Suppressor macrophage (primary cell): ENCODE data around the gene SYVN1.
"Not testable (repeated sequence)": the region's sequence is repeated elsewhere in the genome, so short reads cannot be mapped to it uniquely, and the experiment has no call there.

Experiments used
- DNase-seq, 4 experiments: peaks; one replicate each; pipeline ENCODE4 v3.0.0-alpha.2; 2020 to 2022

Gene SYVN1

DNA sequence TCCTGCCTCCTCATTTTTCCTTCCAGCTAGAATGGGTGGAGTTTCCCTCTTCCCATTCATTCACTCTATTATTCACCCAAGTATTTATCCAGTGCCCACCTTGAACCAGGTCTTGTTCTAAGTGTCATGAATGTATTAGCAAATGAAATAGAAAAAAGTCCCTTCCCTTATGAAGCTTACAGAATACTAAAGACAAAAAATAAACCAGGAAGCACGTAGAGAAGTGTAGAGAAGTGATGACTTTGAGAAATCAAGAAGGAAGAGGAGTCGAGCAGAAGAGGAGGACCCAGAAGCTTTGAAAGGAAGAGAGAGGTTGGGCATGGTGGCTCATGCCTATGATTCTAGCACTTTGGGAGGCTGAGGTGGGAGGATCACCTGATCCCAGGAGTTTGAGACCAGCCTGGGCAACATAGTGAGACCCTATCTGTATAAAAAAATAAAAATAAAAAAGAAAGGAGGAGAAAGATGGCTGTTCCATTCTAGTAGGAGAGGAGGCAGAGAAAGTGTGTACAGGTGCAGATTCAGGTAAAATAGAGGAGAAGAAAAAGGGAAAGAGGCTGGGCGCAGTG is 17.1 kb upstream of the SYVN1 start:
- peak; percentile 28 to 75 (median 58) for DNase-seq

DNA sequence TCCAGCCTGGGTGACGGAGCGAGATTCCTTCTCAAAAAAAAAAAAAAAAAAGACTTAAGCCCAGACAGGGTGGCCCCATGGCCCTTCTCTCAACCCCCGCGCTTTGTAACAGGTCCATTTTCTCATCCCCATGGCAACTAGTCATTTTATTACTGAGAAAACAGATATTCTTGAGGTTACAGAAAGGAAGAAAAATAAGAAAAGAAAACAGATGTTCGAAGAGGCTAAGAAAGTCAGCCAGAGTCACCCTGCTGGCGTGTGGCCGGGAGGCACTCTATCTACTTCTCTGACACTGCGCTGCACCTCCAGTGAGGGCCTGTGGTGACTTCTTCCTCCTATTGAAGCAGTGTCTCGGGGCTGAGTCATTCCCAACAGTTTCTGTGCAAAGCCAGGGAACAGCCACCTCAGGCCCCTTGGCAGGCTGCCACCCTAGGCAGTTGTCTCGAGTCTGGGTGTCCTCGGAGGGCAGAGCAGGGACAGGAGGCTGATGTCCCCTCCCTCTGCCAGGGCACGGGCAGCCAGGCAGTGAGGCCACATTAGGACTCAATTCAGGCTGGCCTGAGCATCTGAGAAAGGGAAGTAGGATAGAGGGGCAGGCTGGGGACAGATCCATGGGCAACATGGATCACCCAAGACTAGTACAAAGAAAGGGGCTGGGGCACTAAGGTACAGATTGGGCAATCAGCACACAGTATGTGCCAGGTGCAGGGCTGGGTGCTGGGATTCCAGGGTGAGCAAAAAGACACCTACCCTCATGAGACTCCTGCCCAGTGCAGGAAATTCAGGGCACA is 16.4 kb upstream of the SYVN1 start:
- DNase-seq = peak; percentile 94 to 97 (median 96)

DNA sequence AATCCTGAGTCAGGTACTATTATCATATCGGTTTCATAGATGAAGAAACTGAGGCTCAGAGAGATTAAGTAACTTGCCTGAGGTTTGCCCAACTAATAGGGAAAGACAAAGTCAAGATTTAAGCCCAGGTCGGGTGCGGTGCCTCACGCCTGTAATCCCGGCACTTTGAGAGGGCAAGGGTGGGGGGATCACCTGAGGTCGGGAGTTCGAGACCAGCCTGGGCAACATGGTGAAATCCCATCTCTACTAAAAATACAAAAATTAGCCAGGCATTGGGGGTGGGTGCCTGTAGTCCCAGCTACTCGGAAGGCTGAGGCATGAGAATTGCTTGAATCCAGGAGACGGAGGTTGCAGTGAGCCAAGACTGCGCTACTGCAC is 15.8 kb upstream of the SYVN1 start:
- DNase-seq = not testable (repeated sequence)

DNA sequence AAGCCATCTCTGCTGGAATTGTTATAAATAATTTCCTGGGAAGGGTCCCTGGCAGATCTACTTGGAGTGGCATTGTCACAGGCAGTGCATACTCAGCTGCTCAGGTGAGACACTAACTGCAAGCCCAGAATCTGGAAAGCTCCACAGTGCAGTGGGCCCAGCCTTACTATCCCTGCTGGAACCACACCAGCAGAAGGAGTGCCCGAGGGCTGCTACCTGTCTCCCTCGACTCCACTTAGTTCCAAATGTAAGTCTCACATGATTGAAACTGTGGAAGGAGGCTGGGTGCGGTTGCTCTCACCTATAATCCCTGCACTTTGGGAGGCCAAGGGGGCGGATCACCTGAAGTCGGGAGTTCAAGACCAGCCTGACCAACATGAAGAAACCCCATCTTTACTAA is 14.3 kb upstream of the SYVN1 start:
- DNase-seq = no peak

DNA sequence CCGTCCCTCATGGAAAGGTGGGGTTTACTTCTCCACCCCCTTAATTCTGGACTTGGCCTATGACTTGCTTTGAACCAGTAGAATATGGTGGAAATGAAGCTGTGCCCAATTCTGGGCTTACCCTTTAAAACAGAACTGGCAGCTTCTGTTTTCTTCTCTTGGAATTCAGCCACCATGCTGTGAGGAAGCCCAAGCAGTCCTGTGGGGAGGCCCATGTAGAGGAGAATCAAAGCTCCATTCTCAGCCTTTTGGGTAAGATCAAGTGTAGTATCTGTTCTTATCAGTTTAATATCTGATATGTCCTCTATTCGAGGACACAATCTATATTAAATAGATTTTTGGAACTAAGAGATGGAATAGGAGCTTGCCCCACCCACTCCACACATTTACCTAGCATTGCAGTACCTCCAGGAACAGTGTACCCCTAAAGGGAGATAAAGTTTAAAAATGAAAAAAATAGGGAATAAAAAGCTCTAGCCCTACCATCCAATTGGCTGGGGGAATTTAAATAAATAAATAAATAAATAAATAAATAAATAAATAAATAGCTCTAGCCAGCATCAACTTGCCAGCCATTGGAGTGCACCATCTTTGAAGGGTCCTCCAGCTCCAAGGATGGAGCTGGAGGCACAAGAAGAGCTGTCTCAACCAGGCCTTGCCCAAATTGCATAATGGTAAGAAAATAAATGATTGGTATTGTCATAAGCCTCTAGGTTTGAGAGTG is 13.2 kb upstream of the SYVN1 start:
- no peak for DNase-seq

DNA sequence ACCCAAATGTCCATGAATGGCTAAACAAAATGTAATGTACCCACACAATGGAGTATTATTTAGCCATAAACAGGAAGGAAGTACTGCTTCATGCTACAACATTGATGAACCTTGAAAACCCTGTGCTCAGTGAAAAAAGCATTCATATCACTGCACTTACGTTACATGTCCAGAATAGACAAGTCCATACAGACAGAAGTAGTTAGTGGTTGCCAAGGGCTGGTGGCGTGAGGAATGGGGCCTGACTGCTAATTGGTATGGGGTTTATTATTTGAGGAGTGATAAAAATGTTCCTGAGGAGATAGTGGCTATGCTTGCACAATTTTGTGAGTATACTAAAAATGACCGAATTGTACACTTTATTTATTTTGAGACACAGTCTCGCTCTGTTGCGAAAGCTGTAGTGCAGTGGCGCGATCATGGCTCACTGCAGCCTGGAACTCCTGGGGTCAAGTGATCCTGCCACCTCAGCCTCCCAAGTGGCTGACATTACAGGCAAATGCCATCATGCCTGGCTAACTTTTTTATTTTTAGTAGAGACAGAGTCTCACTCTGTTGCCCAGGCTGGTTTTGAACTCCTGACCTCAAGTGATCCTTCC is 7.7 kb upstream of the SYVN1 start:
- peak in 2 of 4 experiments; percentile 16 to 29 for DNase-seq

DNA sequence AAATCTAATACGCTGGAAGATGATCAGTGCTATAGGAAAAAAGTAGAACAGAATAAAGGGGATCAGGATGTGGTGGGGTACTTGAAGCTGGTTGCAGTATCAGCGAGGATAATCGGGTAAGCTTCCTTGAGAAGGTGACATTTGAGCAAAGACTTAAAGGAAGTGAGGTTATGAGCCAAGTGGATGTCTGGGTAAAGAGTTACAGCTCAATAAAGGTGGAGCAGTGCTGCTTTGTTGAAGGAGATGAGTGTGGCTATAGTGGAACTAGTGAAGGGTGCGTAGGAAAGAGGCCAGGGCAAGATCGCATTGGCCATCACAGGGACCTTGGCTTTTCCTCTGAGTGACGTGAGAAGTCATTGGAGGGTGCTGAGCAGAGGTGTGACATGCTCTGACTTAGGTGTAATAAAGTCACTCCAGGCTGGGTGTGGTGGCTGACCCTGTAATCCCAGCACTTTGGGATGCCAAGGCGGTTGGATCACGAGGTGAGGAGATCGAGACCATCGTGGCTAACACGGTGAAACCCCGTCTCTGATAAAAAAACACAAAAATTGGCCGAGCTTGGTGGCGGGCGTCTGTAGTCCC is 2.3 kb upstream of the SYVN1 start:
- DNase-seq = no peak

DNA sequence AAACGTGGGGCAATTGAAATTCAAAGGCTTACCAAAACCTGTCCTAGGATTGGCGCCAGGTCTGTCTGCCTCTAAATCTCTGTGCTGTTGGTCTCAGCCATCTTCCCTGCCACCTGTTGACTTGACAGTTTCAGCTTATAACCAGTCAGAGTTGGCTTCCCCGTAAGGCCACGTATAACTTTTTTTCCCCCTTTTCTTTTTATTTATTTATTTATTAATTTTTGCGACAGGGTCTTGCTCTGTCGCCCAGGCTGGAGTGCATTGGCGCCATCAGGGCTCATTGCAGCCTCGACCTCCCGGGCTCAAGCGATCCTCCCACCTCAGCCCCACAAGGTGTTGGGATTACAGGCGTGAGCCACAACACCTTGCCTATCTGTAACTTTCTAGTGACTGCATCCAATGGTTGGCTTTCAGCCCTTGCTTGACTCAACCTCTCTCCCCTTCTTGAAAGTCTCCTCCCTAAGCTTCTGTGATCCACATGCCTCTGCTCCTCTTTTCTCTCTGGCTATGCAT is 1.4 kb upstream of the SYVN1 start:
- no peak for DNase-seq

DNA sequence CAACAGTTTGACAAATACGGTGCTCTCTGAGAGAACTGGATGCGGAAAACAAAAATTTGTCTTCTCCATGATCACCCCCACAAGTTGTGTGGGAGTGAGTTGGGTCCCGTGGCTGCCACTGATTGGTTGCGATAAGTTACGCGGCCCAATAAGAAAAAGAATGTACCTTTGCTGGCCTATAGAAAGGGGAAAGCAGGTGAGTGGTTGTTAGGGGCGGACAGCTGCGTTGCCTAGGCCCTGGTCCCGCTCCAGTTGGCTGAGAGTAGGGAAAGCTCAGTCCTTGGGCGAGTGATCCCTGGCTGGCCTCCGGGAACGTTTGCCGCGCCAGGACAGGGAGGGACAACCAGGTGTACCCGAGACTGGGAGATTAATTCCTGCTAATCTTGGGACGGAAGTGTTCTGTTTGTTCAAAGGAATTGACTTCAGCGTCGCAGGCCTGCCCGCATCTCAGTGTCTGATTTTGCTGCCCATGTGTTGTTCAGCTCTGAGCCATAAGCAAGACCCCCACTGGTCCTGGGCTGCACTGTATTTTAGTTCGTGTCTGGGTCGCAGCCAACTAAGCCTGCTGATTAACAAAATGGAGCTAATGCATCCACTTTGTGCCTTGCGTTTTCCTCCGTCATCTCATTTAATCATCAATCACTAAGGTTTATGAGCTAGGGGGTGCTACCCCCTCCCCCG is 773 bp upstream of the SYVN1 start:
- DNase-seq = peak; percentile 89 to 96 (median 94)

DNA sequence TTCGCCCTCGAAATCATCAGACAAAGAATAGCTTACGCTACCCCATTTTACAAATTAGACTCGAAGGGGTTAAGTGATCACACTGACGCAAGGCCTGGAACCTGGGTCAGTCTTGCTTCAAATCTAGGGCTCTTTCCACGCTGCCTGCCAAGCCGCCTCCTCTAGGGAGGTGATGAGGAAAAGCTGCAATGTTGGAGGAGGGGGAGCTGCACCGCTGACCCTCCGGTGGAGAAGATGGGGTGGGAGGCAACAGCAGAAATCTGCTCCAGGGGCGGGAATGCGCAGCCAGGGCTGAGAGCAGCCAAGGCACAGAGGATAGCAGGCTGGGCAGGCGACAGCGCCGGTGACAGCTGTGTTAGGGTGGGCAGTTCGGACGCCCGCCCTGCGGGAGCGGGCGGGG is 595 bp downstream of the SYVN1 start:
- peak in 2 of 4 experiments; percentile 20 to 23 for DNase-seq

DNA sequence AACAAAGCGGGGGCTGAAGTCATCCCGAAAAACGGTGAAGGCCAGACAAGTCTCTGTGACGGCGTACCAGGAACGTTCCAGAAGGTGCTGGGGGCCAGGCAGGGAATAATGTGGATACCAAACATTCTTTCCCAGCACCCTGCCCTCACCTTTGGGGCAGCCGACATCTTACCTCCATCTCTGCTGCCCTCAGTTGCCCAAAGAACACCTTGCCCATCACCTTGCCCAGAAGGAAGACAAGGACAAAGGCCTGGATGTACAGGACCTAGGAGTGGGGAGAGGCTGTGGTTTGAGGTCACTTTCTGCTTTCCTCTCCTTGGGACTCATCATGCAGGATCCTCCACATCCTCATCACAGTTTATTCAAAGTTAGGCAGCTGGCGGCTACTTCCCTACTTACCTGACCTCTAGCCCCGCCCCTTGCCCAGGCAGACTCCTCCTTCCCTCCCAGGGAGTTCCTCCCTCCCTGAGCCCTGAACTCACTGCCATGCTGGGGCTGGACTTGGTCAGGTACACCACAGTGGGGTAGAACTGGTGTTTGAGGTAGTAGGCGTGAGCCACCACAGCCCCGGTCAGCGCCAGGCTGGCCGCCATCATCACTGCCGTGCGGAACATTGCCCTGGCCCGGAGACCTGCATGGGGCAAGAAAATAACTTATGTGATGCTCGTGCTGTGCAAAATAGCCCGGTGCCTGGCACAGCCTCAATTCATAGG is 1.2 kb downstream of the SYVN1 start:
- peak in 3 of 4 experiments; percentile 51 to 68 (median 66) for DNase-seq

DNA sequence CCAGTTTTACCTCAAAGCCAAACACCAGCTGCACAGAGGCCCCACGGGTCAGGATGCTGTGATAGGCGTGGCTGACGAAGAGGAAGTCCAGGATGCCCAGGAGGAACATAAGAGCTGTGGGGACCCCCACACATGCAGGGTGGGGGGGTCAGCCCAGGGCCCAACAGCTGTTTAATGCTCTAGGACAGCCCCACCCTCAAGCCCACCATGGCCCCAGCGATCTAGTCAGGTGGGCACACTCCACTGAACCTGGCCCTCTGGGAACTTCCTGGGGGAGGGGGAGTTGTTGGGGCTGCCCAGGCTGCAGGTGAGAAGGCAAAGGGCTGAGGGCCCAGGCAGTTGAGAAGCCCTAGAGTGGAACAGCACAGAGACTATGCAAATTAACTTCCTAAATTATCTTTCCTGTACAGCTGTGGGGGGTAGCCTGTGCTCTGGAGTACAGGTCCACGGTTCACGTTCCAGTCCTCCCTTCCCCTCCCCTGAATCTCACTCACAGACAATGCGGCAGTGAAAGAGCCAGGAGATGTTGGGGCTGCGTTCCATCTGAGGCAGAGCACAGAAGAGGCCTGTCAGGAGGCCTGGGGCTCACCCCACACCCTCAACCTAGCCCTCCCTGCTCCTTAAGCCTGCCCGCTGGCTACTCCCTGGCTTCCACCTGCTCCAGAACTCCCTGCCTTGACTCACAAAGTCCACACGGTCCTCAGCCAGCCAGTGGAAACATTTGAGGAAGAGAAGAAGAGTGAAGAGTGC is 1.9 kb downstream of the SYVN1 start:
- peak in 1 of 4 experiments; percentile 1 for DNase-seq

DNA sequence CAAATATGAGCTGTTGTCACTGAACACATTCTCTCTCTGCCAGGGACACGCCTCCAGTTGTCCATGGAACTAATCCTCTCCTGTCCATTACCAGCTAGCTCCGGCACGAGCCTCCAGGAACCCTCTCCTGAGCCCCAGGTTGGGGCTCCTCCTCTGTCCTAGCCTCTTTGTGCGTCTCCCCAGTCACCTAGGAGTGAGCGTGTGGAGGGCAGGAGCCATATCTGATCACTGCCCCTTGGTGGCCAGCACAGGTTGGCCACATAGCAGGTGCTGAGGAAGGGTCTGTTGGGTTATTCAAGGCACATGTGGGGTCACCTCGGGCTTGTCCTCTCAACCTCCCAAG is 2.5 kb downstream of the SYVN1 start:
- no peak for DNase-seq

DNA sequence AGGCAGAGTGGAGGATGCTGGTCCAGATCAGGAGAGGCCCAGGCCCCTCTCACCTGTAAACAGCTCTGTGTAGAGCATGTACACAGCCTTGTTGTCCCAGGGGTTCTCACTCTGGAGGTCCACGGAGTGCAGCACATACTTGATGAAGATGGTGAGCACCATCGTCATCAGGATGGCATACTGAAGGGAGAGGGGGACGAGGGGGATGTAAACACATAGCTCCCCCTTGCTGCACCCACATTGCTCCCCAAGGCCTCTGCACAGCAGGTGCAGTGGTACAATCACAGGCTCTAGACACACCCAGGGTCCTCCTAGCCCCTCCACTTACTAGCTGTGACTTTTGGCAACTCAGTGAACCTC is 2.9 kb downstream of the SYVN1 start:
- DNase-seq = no peak

DNA sequence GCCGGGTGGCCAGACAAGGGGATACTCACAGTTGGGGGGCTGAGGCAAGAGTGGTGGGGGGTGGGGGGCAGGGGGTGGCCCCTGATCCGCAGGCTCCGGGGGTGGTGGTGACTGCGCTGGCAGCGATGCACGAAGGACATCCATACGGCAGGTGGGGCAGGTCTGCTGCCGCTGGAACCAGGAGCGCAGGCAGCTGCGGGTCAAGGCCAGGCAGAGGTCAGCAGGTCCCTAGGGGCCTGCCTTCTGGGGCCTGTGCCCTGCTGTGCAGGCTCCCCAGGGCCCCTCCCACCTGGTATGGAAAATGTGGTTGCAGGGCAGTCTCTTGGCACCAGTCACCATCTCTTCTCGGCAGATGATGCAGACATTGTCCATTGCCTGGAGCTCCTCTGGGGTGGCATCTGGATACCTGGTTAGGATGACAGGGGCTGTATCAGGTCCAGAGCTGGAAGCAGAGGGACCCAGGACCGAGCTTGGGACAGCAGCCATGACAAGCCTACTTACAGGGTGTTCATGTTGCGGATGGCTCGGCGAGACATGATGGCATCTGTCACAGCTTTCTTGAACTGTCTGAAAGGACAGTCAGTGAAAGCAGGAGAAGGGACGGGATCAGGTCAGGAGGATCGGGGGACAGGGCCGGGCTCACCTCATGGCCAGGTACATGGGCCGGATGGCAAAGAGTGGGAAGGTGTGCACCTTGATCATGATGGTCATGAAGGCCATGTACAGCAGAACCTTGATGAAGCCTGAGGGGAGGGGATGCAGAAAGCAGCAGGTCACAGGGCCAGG is 3.5 kb downstream of the SYVN1 start:
- DNase-seq = peak in 1 of 4 experiments; percentile 1

DNA sequence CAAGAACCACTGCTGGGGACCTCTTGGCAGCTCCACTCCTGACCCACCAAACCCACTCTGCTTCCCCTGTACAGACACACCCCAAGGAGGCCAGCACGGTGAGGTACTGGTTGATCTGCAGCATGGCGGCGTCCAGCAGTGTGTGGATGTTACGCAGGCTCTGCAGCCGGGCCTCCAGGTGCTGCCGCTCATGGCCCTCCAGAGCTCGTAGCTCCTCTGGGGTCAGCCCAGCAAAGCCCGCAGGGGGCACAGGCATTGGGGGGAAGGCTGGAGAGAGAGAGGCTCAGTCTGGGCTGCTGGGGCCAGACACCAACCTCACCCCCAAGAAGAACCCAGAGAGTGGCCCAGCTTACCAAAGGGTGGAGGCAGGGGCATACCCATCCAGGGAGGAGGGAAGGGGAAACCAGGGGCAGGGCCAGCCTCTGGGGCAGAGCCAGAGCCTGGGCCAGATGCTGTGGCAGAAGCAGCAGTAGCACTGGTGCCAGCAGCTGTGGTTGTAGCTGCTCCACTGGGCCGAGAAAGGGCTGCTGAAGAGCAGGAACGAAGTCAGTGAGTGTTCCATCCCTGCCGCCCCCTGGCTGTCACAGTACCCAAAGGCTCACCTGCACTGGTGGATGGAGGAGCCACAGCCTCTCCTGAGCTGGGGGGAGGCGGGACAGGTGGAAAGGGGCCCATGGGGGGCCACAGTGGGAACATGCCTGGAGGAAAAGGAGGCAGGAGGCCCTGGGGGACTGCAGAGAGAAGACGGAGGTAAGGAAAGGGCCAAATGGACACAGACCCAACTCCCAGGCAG is 4.5 kb downstream of the SYVN1 start:
- DNase-seq = peak in 1 of 4 experiments; percentile 1

DNA sequence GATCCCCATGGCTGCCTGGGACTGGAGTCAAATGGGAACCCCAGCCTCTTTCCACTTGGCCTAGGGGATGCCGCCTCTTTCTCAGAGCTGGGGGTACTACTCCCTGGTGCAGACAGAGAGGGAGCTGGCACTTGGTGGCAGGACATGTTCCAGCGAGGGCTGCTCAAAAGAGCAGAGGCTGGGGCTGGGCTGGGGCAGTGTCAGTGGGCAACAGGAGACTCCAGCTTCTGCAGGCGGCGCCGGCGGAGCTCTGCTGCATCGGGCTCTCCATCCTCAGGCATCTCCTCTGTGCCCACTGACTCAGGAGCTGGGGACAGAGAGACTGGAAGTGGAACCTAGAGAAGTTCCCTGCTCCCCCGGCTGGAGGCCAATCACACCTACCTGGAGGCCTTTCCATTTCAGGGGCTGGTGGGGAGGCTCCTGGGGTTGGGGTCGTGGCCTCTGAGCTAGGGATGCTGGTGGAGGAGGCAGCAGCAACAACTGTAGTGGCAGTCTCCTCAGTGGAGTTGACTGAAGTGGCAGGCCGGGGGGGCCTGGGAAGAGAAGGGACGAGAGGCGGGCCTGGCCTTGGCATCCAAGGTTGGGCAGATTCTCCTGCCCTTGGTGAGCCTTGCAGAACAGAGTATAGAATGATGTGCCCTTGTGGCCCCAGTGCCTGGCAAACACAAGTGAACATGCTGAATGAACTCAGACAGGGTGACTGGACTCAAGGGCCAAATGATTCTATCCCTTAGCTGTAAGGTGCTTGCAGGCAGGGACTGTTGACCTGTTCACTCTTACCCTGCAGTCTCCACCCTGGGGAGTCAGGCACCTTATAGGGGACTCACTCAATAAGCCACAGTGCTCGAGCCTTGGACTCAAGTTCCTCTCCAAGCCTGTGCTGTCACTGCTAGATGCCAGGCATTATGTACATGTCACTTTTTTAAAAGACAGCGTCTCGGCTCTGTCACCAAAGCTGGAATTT is 5.9 kb downstream of the SYVN1 start:
- DNase-seq = peak in 1 of 4 experiments; percentile 1
